HG03039 (cell line): ENCODE results near the gene TLX2.

Source experiments
- ATAC-seq: cut with Tn5 transposase; IDR thresholded peaks from one replicate; pipeline ENCODE4 v1.9.1; 2021; ENCODE audit warnings: mild to moderate bottlenecking, moderate library complexity; ENCODE audit not compliant: unreplicated experiment

TLX2 gene

DNA sequence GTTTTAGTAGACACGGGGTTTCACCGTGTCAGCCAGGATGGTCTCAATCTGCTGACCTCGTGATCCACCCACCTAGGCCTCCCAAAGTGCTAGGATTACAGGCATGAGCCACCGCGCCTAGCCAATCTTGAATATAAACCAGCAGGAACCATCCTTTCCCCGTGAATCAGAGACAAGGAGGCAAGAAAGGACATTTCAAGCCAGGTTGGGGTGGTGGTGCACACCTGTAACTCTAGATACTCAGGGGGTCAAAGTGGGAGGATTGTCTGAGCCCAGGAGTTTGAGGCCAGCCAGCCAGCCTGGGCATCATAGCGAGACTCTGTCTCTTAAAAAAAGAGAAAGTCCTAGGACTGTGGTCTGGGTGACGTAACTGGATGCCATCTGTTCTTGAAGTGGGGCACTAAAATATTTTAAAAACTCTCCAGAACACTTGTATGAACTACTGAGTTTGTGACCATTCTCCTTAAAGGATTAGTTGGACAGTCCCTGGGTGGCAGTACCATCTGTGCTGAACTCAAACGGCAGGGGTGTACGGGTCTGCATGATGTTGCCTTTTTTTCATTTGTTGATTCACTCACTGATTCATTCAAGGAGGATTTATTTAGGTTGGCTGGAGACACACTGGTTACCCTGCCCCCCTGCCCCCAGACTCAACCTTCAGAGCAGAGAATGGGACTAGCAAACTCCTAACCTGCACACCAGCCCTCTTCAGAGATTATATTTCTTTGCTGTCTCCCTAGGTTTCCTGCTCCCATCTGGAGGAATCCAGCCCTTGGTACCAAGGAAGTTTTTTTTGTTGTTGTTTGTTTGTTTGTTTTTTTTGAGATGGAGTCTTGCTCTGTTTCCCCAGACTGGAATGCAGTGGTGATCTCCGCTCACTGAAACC, 2.9 kb upstream of the TLX2 start:
- no peak for ATAC-seq

DNA sequence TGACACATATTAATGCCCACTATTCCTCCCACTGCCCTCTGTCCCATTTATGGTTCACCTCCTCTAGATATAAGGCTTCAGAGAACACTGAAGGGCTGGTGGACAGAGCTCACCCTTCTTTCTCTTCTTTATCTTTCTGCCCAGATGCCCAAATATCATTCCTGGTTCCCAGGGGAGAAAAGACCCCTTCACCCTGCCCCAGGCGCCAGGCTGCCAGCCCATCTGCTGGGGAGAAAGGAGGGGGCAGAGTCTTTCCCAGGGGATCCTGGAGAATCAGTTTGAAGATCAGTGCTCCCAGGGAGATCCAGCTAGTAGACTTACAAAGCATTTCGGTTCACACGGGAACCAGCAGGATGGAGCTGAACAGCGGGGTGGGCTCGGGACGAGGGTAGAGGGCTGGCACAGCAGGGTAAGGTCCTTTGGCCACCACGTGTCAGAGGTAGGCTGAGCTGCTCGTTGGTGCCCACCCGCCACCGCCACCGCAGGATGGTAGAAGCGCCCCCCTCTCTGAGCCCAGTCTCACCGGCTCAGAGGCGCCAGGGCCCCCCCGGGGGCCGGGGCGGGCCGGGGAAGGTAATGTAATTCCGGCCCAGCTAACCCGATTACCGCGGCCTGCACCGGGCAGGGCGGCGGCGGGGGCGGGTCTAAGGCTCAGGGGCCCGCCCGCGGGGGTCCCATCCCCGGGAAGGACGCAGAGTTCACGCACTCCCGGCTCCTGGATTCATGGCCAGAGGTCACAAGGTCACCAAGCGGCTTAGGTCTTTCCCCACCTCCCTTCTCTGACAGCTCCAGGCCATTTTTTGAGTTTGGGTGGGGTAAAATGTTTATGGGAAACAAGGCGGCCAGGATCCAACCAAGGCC, 1.3 kb upstream of the TLX2 start:
- no peak for ATAC-seq

DNA sequence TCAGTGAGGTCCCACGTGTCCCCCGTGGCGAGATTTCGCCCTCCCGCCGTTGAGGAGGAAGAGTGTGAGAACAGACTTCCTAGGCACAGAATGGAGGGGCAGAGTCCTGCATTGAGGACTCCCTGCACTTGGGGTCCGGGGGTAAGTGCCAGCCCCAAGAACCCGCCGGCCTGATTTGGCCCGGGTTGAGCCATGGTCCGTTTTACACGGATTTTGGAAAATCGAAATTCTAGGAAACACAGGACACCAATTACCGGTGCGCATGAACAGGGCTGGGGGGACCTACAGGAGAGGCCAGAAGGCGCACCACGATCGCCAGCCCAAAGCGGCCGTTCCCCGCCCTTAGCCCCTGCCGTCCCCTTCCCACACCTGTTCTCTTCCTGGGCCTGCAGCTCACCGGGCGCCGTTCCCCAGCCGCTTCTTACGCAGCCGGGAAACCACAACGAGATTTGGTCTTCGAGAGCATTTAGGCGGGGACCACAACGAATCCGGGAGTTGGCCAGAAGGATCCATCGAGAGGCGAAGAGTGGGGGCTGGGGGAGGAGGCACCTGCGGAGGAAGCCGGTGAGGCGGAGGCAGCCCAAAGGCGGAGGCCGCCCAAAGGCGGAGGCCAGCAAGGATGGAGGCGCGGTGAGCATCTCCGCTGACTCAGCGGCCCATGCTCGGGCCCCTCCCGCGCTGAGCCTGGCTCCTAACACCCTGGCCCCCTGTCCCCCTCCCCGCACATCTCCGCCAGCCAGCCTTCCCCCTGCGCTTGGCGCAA, 464 bp upstream of the TLX2 start:
- no peak for ATAC-seq

DNA sequence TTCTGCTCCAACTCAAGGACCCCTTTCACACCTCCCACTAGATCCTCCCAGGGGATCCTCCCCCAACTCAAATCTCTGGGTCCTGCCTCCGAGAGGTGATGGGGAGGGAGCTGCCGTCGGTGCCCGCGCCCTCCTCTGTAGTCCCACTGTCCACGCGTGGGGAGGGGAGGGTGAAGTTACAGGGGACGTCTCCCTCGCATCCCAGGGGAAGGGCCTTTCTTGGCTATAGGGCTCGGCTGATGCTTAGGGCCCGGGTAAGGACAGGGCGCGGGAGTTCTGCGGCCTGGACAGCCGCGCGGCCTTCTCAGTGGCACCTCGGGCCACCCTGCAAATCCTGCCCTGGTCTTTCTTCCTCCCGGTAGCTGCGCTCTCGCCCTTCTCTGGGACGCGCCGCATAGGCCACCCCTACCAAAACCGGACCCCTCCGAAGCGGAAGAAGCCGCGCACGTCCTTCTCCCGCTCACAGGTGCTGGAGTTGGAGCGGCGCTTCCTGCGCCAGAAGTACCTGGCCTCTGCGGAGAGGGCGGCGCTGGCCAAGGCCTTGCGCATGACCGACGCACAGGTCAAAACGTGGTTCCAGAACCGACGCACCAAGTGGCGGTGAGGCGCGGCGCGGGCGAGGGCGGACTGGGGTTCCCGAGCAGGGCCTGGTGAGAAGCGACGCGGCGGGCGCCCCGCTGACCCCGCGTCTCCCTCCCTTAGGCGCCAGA, 1.2 kb downstream of the TLX2 start:
- no peak for ATAC-seq

DNA sequence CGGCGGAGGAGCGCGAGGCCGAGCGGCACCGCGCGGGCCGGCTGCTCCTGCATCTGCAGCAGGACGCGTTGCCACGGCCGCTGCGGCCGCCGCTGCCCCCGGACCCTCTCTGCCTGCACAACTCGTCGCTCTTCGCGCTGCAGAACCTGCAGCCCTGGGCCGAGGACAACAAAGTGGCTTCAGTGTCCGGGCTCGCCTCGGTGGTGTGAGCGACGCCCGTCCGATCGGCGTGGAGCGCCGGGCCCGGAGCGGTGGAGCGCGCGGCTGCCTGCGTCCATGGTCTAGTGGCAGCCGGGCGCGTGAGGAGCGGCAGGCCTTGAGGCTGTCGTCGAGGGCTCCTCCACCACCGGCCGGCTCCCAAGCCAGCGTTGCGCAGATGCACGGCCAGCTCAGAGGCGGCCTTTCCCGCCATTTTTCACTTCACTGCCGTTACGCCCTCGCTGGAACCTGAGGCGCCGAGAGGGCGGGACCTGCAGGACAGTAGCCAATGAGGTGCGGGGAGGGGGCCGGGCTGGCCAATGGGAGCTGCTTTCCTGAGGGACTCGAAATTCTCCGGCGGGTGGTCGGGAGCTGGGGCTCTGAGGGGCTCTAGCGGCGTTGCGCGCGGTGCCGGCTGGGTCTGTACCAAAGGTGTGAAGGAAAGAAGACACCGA, 1.9 kb downstream of the TLX2 start:
- no peak for ATAC-seq

- ATAC-seq = no peak
Observed at GRCh38 chr2:74516650-74517049, 2.4 kb downstream of the TLX2 start.

DNA sequence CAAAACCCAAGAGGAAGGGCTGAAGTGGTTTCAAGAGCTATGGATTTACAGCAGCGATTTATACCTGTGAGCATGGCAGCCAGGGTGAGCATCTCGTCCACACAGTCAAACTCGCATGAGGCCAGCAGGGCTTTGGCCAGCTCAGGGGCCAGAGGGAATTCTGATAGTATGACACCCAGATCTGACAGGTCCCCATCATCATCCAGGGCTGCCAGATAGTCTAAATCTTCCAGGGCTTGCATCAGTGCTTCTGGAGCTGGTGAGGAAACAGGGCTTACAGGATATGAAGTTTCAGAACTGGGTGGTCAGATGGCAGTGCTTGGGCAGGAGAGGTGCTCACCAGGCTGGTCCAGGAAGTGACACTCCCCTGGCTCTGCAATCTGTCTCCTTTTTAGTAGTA, 8.3 kb downstream of the TLX2 start:
- ATAC-seq = no peak

- ATAC-seq = no peak
Observed at GRCh38 chr2:74524005-74524404, 9.8 kb downstream of the TLX2 start.

DNA sequence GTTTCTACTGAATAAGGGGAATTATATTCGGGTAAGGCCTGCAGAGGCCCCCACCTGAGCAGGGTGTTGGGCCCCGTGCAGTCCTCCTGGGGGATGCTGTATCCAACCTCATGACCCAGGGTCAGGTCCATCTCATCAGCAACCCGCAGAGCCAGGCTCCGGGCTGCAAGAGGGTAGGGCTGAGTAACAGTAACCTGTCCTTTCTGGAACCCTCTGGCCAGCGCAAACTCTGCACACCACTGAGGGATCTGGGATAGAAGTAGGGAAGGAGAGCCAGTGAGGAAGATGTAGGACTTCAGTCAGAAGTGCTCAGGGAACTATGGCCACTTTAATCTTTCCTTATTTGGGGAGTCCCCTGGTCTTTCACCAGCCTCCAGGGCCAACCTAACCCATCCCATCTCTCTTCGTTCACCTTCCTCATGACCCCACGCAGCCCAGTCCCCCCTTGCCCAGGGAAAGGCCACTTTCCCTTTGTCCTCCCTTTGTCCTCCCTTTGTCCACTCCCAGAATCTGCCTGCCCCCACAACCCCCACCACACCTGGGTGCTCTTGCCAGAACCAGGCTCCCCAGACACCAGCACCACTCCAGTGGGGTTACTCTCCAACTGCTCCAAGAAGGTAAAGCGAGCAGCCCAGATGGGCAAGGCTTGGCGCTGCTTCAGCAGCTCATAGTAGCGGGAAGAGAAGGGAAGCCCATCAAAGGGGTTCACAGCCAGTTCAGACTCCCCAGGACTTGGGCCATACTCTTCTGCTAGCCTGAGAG, 10.9 kb downstream of the TLX2 start:
- ATAC-seq = no peak

GRCh38 chr2:74525717-74526648, 11.7 kb downstream of the TLX2 start, which contains the start of gene DQX1:
TSS of gene DQX1 (minus strand) at chr2:74526231. CDS start at chr2:74525729, 502 bp downstream.
- ATAC-seq = no peak

GRCh38 chr2:74526649-74527230, 12.5 kb downstream of the TLX2 start:
- ATAC-seq = no peak

DNA sequence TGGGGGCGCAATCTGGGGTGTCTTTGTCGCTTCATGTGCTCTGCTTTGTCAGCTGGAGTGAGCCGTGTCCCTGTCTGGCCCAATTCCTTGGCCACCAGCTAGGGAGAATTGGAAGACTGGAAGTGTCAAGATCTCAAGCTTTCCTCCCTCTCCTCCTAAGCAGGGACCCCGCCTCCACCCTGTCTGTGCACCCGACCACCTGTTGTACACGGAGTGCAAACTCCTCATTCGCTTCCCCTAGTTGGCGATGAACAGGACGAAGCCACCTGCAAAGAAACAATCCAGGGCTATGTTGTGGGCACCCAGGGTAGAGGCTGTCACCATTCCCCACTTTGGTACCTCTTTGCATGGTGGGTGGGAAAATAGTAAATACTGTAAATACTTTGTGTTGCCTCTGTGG, 13.5 kb downstream of the TLX2 start:
- ATAC-seq = no peak

GRCh38 chr2:74528600-74529356, 14.5 kb downstream of the TLX2 start:
- peak; percentile 7 for ATAC-seq

GRCh38 chr2:74529357-74530238, 15.3 kb downstream of the TLX2 start, which contains the start of the genes AUP1 and HTRA2:
TSS of gene AUP1 (minus strand) at chr2:74529706. CDS start at chr2:74529629, 77 bp downstream.
TSS of gene HTRA2 (plus strand) at chr2:74529933. CDS start at chr2:74530007, 74 bp downstream.
- peak; percentile 73 for ATAC-seq

- no peak for ATAC-seq
Observed at GRCh38 chr2:74530239-74531187, 16.3 kb downstream of the TLX2 start.
